HG03439 (cell line): ENCODE measurements around the gene TSPAN11.

ENCODE experiments used
- ATAC-seq: cut with Tn5 transposase; IDR thresholded peaks from one replicate; pipeline ENCODE4 v1.9.1; 2021; ENCODE audit warnings: mild to moderate bottlenecking, moderate library complexity; ENCODE audit not compliant: unreplicated experiment

Gene TSPAN11

DNA sequence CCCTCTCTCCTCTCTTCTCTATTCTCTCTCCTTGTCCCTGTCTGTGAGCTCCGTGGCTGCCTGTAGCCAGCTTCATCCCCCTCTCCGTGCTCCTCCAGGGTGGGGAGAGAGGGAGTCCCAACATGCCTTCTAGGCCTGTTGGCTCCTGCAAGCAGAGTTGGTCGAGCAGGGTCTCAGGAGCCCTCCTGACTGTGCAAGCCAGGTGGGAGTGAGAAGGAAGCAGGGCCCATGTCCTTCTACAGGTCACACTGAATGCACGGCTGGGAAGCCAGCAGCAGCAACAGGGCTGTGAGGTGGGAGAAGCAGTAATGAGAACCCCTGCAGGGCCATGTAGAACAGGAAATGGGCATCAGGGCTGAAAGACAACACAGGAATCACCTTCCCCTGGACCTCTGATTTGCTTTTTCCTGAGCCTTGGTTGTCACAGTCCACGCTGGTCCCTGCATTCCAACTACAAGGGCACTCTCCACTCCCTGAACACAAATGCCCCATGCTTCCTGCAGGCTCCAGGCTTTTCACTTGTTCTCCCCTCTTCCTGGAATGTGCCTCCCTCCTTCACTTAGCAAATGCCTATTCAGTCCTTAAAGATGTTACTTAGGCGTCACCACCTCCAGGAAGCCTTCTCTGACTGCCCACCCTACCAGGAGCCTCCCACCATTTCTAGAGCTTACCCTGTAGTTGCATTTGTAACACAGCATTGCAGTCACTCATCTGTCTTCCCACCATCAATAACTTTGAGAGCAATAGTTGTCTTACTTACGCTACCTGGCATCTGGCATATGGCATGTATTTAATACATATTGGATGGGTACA is 51.2 kb downstream of the TSPAN11 start:
- ATAC-seq, result no peak

DNA sequence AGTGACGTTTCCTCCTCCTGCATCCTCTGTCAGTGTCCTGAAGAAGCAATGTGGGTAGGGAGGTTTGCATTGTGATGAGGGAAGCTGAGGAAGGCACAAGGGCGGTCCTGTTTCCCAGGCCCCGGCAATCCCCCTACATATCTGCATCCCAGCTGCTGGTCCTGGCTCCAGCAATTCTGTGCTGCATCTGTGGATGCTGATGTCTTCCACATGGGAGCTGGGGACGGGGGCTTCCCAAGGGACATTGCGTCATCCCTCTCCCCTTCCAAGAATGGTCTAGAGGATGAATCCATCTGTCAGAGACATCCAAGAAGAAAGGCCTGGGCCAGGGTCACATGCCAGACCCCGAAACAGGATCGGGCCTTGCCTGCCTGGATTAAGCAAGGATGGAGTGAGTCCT is 52.1 kb downstream of the TSPAN11 start:
- no peak for ATAC-seq

DNA sequence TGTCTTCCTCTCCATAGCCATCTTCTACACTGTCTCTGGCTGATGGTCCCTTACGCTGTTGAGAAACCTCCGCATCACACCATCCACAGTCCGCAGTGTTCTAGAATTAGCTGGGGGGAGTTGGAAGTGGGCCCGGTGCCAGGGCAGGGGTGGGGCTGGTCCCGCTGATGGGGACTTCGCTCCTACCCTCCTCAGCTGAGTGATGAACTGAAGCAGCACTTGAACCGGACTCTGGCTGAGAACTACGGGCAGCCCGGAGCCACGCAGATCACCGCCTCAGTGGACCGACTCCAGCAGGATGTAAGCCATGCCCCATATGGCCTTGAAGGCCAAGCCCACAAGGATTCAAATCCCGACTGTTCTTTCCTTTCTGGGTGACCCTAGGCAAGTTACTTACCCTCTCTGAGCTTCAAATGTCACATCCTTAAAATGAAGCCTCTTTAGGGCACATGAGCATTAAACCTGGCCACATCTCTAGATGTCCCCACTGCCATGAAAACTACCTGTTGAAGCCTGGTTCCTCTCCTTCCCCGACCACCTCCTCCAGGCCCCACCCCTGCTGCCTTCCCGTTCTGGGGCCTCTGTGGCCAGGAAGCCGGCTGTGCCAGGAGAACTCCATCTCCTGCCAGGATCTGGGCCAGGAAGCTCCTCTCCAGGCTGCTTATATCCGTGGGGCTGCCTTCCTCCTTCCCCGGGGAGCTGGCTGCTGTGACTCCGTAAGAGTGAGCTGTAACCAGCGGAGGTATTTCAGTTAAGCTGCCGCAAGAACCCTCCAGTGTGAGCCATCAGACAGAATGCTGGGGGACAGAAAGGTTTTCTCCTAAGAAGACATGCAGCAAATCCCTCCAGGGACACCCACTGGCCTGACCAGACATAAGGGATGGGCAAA is 53.1 kb downstream of the TSPAN11 start:
- ATAC-seq, result no peak

DNA sequence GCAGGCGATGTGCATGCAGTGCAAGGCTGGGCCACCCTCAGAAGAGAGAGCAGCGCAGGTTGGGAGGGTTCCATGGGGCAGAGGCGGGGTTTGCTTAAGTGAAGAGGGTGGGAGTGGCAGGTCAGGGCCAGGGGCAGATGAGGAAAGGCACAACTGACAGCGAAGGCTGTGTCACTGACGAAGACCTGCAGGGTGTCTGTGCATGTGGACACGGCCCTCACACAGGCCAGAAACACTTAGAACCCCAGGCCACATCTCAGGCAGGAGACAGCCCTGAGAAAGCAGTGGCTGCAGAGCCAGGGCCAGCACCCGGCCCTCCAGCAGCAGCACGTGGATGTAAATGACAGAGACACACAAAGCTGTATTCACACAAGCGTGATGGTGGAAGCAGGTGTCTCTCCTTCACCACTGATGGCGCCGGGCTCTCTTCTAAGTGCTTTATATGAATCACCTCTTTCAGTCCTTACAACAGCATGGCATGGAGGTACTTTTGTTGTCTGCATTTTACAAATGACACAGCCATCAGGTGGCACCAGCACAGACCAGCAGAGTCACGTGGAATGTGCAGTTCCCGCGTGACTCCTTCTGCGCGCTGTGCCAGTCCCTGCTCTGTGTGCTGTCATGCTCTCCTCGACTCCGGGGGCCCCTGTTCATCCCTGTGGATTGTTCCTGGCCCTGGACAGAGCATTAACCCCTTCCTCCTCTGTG is 54.6 kb downstream of the TSPAN11 start:
- ATAC-seq, result no peak

GRCh38 chr12:30982413-30982812 is 55.9 kb downstream of the TSPAN11 start:
- ATAC-seq, result no peak

- ATAC-seq, result no peak
Observed at GRCh38 chr12:30985814-30986452, 59.4 kb downstream of the TSPAN11 start.

GRCh38 chr12:30988086-30988485 is 61.5 kb downstream of the TSPAN11 start:
- no peak for ATAC-seq

DNA sequence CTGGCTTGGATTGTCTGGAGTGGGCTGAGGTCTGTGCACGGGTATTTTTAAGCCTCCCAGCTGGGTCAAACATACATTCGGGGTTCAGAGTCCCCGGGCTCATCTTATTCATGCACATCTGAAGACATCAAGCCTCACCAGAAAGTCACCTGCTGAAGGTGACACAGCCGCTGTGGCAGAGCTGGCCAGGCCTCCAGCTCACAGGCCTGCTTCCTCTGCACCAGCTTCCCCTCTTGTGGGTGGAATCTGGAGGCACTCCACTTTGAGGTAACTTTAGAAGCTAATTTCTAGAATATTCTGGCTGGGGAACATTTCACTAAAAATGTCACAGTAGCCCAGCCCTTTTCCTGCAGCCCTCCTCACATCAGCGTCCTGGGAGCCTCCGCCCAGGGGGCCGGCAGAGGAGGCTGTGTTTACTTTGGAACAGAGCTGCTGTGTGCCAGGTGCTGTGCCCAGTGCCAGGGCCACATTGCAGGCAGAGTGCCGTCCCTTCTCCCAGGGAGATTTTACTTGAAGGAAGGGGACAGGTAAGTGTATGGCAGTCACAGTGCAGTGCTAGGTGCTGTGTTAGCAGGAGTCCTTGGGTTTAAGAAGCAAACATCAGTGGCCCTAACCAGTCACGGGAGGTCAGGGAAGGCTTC is 62.2 kb downstream of the TSPAN11 start:
- no peak for ATAC-seq

GRCh38 chr12:30989754-30990153 is 63.2 kb downstream of the TSPAN11 start:
- no peak for ATAC-seq

GRCh38 chr12:30990316-30990715 is 63.8 kb downstream of the TSPAN11 start:
- no peak for ATAC-seq

- no peak for ATAC-seq
Observed at GRCh38 chr12:30990776-30991175, 64.2 kb downstream of the TSPAN11 start.

GRCh38 chr12:30991466-30991865 is 64.9 kb downstream of the TSPAN11 start:
- ATAC-seq, result no peak

DNA sequence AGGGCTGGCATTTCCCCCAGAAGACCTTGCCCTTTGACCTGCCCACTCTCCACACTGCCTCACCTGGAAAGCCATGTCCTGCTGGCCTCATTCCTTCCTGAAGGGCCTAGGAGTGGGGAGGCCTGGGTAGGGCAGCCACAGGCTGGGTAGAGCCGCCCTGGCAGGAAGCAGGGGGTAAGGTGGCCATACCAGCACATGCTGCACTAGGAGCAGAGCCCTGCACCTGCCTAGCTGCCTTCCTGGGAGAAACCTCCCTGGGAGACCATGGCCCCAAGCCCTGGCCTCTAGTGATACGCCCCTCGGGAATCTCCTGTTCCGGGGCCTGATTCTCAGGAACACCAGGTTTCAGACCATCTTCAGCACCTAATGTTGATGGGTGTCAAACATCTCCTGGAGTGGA is 65.8 kb downstream of the TSPAN11 start:
- no peak for ATAC-seq

DNA sequence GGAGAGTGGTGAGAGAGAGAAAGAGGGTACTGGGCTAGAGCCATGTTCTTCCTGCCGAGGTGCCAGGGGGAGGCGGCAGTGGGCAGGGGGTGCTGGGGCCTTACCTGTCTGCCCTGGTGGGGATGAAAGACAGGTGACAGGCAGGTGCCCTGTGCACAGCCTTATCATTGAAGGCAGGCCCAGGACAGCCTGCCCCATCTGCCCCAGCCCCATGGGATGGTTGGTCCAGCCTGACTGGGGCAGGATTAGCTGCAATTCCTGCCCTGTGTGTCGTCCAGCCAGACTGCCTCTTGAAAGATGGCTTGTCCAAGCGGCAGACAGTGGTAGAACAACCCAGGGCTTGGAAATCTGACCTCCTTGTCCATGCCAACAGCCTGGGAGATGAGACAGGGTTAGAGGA is 67.2 kb downstream of the TSPAN11 start:
- ATAC-seq, result no peak

DNA sequence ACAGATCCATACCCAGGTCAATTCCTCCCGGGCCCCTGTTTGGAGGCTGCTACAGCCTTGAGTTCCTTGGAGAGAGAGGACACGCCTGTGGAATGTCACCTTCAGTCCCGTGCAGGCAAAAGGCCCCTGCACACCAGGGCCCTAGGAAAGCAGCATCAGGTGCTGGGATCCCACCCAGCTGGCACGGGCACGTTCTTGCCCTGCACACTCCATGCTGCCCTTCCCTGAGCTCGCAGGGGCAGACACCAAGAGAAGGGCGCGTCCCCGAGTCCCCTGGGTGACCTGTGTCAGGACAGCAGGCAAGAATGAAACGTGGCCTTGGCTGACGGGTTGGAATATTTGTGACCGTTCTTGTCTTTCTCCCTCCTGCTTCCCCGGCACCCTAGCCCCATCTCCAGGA is 67.7 kb downstream of the TSPAN11 start:
- no peak for ATAC-seq

- ATAC-seq, result no peak
Observed at GRCh38 chr12:30996255-30996654, 69.7 kb downstream of the TSPAN11 start.

DNA sequence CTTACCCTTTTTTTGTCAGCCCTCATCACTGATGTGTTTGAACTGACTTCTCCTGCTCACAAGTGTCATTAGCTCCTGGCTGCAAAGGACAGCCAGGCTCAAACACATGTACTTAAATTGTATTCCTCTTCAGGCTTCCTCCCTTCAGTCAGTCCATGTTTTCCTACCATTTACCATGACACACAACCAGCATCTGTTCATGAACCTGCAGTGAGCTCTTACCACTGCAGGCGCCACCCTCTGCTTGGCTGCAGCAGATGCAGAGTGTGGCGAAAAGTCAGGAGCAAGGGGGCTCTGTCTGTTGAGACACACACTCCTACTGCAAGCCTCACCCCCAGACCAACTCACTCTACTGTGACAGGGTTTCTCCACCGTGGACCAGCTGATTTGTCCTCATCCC is 70.2 kb downstream of the TSPAN11 start:
- no peak for ATAC-seq

DNA sequence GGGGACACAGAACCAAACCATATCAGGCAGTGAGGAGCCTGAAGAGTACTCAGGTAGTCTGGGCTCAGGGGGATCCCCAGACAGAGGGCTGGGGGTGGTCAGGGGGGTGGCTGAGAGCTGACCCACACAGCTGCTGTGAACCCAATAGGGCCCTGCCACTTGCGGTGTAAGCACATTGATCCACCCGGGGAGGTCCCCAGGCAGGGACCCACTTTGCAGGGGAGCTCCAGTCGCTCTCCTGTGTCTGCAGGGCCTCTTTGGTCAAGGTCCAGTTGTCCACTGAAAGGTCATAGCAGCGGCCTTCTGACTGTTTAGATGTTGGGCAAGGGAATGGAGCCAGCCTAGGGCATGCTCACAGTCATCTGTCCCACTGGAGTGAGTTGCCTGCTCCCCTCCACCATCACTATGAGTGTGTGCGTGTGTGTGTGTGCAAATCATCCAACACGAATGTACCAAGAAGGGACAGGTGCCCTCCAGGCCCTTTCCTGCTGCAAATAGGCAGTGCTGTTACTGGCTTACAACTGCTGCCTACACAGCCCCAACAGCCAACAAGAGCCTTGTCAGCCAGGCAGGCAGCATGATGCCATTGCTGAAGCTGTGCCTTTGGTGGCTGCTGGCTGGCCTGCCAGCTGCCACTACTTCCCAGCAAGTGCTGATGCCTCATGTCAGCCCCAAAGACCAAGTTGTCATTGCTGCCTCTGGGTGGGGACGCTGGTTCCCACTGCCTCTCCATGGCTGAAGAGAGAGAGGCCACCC is 71.3 kb downstream of the TSPAN11 start:
- no peak for ATAC-seq

DNA sequence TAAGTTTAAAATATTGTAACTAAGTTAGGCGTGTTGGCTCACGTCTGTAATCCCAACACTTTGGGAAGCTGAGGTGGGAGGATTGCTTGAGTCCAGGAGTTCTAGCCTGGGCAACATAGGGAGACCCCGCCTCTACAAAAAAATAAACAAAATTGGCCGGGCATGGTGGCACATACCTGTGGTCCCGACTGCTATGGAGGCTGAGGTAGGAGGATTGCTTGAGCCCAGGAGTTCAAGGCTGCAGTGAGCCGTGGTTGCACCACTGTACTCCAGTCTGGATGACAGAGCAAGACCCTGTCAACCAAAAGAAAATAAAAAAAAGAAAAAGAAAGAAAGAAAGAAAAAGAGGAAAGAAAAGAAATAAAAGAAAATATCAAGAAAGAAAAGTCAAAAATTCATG is 72.5 kb downstream of the TSPAN11 start:
- ATAC-seq, result no peak

DNA sequence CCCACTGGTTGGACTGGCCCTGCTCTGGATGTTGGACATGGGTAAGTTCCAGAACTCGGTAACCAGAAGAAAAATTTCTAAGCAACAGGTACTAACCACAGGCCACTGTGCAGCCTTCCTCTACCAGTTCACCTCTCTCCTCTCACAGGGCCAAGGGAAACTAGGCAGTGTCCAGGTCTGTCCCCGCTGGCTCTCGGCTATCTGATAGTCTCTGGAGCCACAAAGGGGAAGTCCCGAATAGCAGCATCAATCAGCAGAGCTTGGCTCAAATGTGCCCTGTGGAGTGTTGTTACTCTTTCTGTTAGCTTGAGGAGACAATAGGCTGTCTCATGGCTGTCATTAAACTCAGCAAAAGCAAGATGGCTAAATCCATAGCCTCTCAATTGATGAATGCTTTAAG is 73.2 kb downstream of the TSPAN11 start:
- ATAC-seq, result no peak
